ENCODE results near the gene NF2. TPM values are rescaled to one million over a fixed set of nuclear protein-coding genes. Genes with fewer than 3 reads are reported as not detected.

The NF2 gene
- polyA plus RNA-seq, 1 donor = 18.0 TPM

- DNase-seq (ENCODE audit: low read depth) = no peak
Observed at GRCh38 chr22:29630987-29631386, 27.6 kb downstream of the NF2 start.

GRCh38 chr22:29631725-29632124 lies 28.3 kb downstream of the NF2 start:
- DNase-seq (ENCODE audit: low read depth) = no peak

GRCh38 chr22:29632672-29633071 lies 29.2 kb downstream of the NF2 start:
- no peak for DNase-seq (ENCODE audit: low read depth)

- no peak for DNase-seq (ENCODE audit: low read depth)
Observed at GRCh38 chr22:29633514-29634312, 30.3 kb downstream of the NF2 start.

GRCh38 chr22:29634847-29635246 lies 31.4 kb downstream of the NF2 start:
- DNase-seq (ENCODE audit: low read depth) = no peak

GRCh38 chr22:29635734-29636357 lies 32.4 kb downstream of the NF2 start:
- no peak for DNase-seq (ENCODE audit: low read depth)

- no peak for DNase-seq (ENCODE audit: low read depth)
Observed at GRCh38 chr22:29636751-29637150, 33.3 kb downstream of the NF2 start.

- DNase-seq (ENCODE audit: low read depth) = no peak
Observed at GRCh38 chr22:29637181-29637580, 33.7 kb downstream of the NF2 start.

- no peak for DNase-seq (ENCODE audit: low read depth)
Observed at GRCh38 chr22:29638678-29639077, 35.2 kb downstream of the NF2 start.

- DNase-seq (ENCODE audit: low read depth) = no peak
Observed at GRCh38 chr22:29639096-29639495, 35.7 kb downstream of the NF2 start.

GRCh38 chr22:29641042-29641699 lies 37.7 kb downstream of the NF2 start:
- no peak for DNase-seq (ENCODE audit: low read depth)

- DNase-seq (ENCODE audit: low read depth) = no peak
Observed at GRCh38 chr22:29641700-29642330, 38.4 kb downstream of the NF2 start.

GRCh38 chr22:29642694-29643093 lies 39.3 kb downstream of the NF2 start:
- no peak for DNase-seq (ENCODE audit: low read depth)

GRCh38 chr22:29647954-29648737 lies 44.7 kb downstream of the NF2 start:
- DNase-seq (ENCODE audit: low read depth) = no peak

GRCh38 chr22:29650370-29650769 lies 46.9 kb downstream of the NF2 start:
- no peak for DNase-seq (ENCODE audit: low read depth)

- DNase-seq (ENCODE audit: low read depth) = no peak
Observed at GRCh38 chr22:29651652-29652051, 48.2 kb downstream of the NF2 start.

GRCh38 chr22:29654420-29654819 lies 51.0 kb downstream of the NF2 start:
- DNase-seq (ENCODE audit: low read depth) = no peak

- DNase-seq (ENCODE audit: low read depth) = no peak
Observed at GRCh38 chr22:29654882-29655281, 51.4 kb downstream of the NF2 start.

GRCh38 chr22:29658176-29658575 lies 54.7 kb downstream of the NF2 start:
- no peak for DNase-seq (ENCODE audit: low read depth)

- DNase-seq (ENCODE audit: low read depth) = no peak
Observed at GRCh38 chr22:29660021-29660420, 56.6 kb downstream of the NF2 start.

GRCh38 chr22:29661336-29661735 lies 57.9 kb downstream of the NF2 start:
- no peak for DNase-seq (ENCODE audit: low read depth)
